HepG2 (cell line): ENCODE results near the gene NPHS1. TPM values are rescaled to one million over a fixed set of nuclear protein-coding genes. Genes with fewer than 3 reads are reported as not detected.

Experiments used
- ADNP ChIP-seq: sonication (generic); formaldehyde crosslinking; IDR thresholded peaks from 2 replicates; pipeline ENCODE4 v1.4.0; 2020; ENCODE audit warnings: missing genetic modification reagents
- EEA1 ChIP-seq: sonication (generic); formaldehyde crosslinking; IDR thresholded peaks from 2 replicates; pipeline ENCODE4 v1.5.1; 2020; ENCODE audit warnings: mild to moderate bottlenecking, missing genetic modification reagents, borderline replicate concordance
- ELF4 ChIP-seq: sonication (generic); formaldehyde crosslinking; IDR thresholded peaks from 2 replicates; pipeline ENCODE4 v1.5.0; 2020; ENCODE audit warnings: missing genetic modification reagents, mild to moderate bottlenecking, moderate library complexity, borderline replicate concordance
- FOSL1 ChIP-seq: sonication (generic); formaldehyde crosslinking; IDR thresholded peaks from 2 replicates; pipeline ENCODE4 v1.9.0; 2021; ENCODE audit warnings: missing genetic modification reagents, borderline replicate concordance
- FOXM1 ChIP-seq: sonication (generic); formaldehyde crosslinking; IDR thresholded peaks from 2 replicates; pipeline ENCODE4 v1.5.0; 2020; ENCODE audit warnings: missing genetic modification reagents
- HDAC2 ChIP-seq: sonication (generic); formaldehyde crosslinking; IDR thresholded peaks from 2 replicates; pipeline ENCODE4 v1.4.0; 2020; ENCODE audit warnings: missing genetic modification reagents
- SRY ChIP-seq: sonication (generic); formaldehyde crosslinking; IDR thresholded peaks from 2 replicates; pipeline ENCODE4 v1.8.0; 2022; ENCODE audit warnings: mild to moderate bottlenecking, missing genetic modification reagents
- TAF1 ChIP-seq: sonication (generic); formaldehyde crosslinking; IDR thresholded peaks from 2 replicates; pipeline ENCODE4 v1.4.0; 2020; ENCODE audit warnings: missing genetic modification reagents
- ZBTB8A ChIP-seq: sonication (generic); formaldehyde crosslinking; IDR thresholded peaks from 2 replicates; pipeline ENCODE4 v1.4.0; 2020; ENCODE audit warnings: mild to moderate bottlenecking, low read depth, missing genetic modification reagents, borderline replicate concordance
- ZNF10 ChIP-seq: sonication (generic); formaldehyde crosslinking; IDR thresholded peaks from 2 replicates; pipeline ENCODE4 v1.4.0; 2020; ENCODE audit warnings: mild to moderate bottlenecking, low read depth, missing genetic modification reagents, borderline replicate concordance
- ZNF101 ChIP-seq: sonication (generic); formaldehyde crosslinking; IDR thresholded peaks from 2 replicates; pipeline ENCODE4 v1.4.0; 2020; ENCODE audit warnings: mild to moderate bottlenecking, low read depth, missing genetic modification reagents, borderline replicate concordance
- ZNF180 ChIP-seq: sonication (generic); formaldehyde crosslinking; IDR thresholded peaks from 2 replicates; pipeline ENCODE4 v1.4.0; 2020; ENCODE audit warnings: low read depth, missing genetic modification reagents, borderline replicate concordance
- ZNF230 ChIP-seq: sonication (generic); formaldehyde crosslinking; IDR thresholded peaks from 2 replicates; pipeline ENCODE4 v1.4.0; 2020; ENCODE audit warnings: mild to moderate bottlenecking, missing genetic modification reagents
- ZNF263 ChIP-seq: sonication (generic); formaldehyde crosslinking; IDR thresholded peaks from 2 replicates; pipeline ENCODE4 v1.4.0; 2020; ENCODE audit warnings: missing genetic modification reagents
- ZNF33B ChIP-seq: sonication (generic); formaldehyde crosslinking; IDR thresholded peaks from 2 replicates; pipeline ENCODE4 v1.5.1; 2020; ENCODE audit warnings: mild to moderate bottlenecking, missing genetic modification reagents
- ZNF441 ChIP-seq: sonication (generic); formaldehyde crosslinking; IDR thresholded peaks from 2 replicates; pipeline ENCODE4 v1.7.0; 2021; ENCODE audit warnings: missing genetic modification reagents, borderline replicate concordance
- ZNF619 ChIP-seq: sonication (generic); formaldehyde crosslinking; IDR thresholded peaks from 2 replicates; pipeline ENCODE4 v1.4.0; 2020; ENCODE audit warnings: mild to moderate bottlenecking, missing genetic modification reagents
- ZNF646 ChIP-seq: sonication (generic); formaldehyde crosslinking; IDR thresholded peaks from 2 replicates; pipeline ENCODE4 v1.9.0; 2021; ENCODE audit warnings: mild to moderate bottlenecking, missing genetic modification reagents
- ZNF777 ChIP-seq: sonication (generic); formaldehyde crosslinking; IDR thresholded peaks from 2 replicates; pipeline ENCODE4 v1.4.0; 2020; ENCODE audit warnings: missing genetic modification reagents
- ZSCAN22 ChIP-seq: sonication (generic); formaldehyde crosslinking; IDR thresholded peaks from 2 replicates; pipeline ENCODE4 v1.4.0; 2020; ENCODE audit warnings: mild to moderate bottlenecking, missing genetic modification reagents
- ZSCAN9 ChIP-seq: IDR thresholded peaks from 2 replicates; pipeline ENCODE4 v1.6.1; 2016; ENCODE audit warnings: borderline replicate concordance
- polyA plus RNA-seq, 8 experiments: library from polyadenylated mRNA; depleted of rRNA in 3 of 8; stranded (reverse) in 7 of 8; unstranded in 1 of 8; fragments of >200 nt; fragmentation: Illumina TruSeq in 4 of 8; extraction: Trizol in 4 of 8; gene quantifications; 2 replicates each; pipeline versions ENCODE4 v1.2.1 to v1.2.3, GENCODE V29; 2011 to 2016; ENCODE audit warnings: low read depth in 4 of 8, missing spikeins in 1 of 8, mixed read lengths in 1 of 8; ENCODE audit not compliant: insufficient read depth in 1 of 8
- total RNA-seq, 5 experiments: library from RNA; depleted of rRNA; stranded (reverse); fragments of >200 nt; fragmentation: Illumina TruSeq; extraction: Trizol; gene quantifications; 2 replicates each; pipeline ENCODE4 v1.2.3, GENCODE V29; 2016; ENCODE audit warnings: low read depth in 1 of 5
- TF ChIP-seq, protein P1 (sequence below): sonication (generic); formaldehyde crosslinking; IDR thresholded peaks from 2 replicates; pipeline ENCODE4 v1.4.0; 2020; ENCODE audit warnings: low read depth, missing genetic modification reagents

NPHS1 gene
- total and polyA plus RNA-seq, 2 of the 13 experiments (the other 11 are each of a cell fraction or from before 2014, with no cell fraction given), result not detected

DNA sequence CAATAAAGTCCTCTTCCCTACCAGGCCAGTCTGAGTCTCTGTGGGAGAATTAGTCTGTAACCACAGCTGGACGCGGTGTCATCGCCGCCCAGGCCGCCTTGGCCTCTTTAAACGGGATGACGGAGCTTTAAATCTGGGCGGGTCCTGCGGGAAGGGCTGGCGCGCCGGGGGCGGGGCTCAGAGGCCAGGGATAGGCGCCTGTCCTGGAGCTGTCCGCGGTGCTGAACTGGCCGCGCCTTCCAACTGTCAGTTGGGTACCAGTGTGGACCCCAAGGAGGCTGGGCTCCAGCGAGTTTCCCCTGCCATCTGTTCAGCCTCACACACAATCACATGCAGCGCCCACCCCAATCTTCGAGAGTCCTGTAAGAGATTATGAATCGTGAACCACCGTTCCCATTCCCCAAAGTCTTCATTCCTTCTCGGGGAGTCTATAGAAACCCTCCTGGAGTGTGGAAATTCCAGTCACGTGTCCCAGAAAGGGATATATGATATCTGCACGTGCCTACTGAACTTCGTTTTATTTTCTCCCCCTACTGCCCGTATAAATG lies 27.5 kb upstream of the NPHS1 start (continued):
- TF ChIP-seq ZNF33B (CRISPR knock-in tag), result no peak
- no peak for TF ChIP-seq ZBTB8A (CRISPR knock-in tag)
- no peak for TF ChIP-seq ZNF180
- 0 out of 2 replicates have a peak, but pooled peaks have one; percentile 31 for TF ChIP-seq ZSCAN22 (CRISPR knock-in tag)
- TF ChIP-seq ZNF10 (CRISPR knock-in tag), result no peak
- TF ChIP-seq ZNF230 (CRISPR knock-in tag), result peak; percentile 83
- TF ChIP-seq ADNP, result no peak
- TF ChIP-seq ELF4 (CRISPR knock-in tag), result no peak
- peak; percentile 99 for TF ChIP-seq ZSCAN9 (CRISPR knock-in tag)
- TF ChIP-seq ZNF101 (CRISPR knock-in tag), result no peak
- peak; percentile 90 for TF ChIP-seq ZNF263 (CRISPR knock-in tag)
- peak; percentile 96 for TF ChIP-seq SRY
- TF ChIP-seq HDAC2, result peak; percentile 85
- TF ChIP-seq ZNF441 (CRISPR knock-in tag), result peak; percentile 97
- TF ChIP-seq TAF1 (CRISPR knock-in tag), result no peak; the same call in 1 of the 2 replicates
- TF ChIP-seq ZNF646 (CRISPR knock-in tag), result no peak
- 0 out of 2 replicates have a peak, but pooled peaks have one; percentile 57 for TF ChIP-seq EEA1 (CRISPR knock-in tag)
- no peak for TF ChIP-seq ZNF619 (CRISPR knock-in tag)
- TF ChIP-seq, protein P1, sequence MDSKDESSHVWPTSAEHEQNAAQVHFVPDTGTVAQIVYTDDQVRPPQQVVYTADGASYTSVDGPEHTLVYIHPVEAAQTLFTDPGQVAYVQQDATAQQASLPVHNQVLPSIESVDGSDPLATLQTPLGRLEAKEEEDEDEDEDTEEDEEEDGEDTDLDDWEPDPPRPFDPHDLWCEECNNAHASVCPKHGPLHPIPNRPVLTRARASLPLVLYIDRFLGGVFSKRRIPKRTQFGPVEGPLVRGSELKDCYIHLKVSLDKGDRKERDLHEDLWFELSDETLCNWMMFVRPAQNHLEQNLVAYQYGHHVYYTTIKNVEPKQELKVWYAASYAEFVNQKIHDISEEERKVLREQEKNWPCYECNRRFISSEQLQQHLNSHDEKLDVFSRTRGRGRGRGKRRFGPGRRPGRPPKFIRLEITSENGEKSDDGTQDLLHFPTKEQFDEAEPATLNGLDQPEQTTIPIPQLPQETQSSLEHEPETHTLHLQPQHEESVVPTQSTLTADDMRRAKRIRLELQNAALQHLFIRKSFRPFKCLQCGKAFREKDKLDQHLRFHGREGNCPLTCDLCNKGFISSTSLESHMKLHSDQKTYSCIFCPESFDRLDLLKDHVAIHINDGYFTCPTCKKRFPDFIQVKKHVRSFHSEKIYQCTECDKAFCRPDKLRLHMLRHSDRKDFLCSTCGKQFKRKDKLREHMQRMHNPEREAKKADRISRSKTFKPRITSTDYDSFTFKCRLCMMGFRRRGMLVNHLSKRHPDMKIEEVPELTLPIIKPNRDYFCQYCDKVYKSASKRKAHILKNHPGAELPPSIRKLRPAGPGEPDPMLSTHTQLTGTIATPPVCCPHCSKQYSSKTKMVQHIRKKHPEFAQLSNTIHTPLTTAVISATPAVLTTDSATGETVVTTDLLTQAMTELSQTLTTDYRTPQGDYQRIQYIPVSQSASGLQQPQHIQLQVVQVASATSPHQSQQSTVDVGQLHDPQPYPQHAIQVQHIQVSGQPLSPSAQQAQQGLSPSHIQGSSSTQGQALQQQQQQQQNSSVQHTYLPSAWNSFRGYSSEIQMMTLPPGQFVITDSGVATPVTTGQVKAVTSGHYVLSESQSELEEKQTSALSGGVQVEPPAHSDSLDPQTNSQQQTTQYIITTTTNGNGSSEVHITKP (CRISPR knock-in tag), result peak; percentile 50; the same call in 1 of the 2 replicates
- peak; percentile 74 for TF ChIP-seq ZNF777 (CRISPR knock-in tag)
- TF ChIP-seq FOXM1 (CRISPR knock-in tag), result no peak; the same call in 1 of the 2 replicates
- TF ChIP-seq FOSL1 (CRISPR knock-in tag), result no peak; the same call in 1 of the 2 replicates
